Subcutaneous abdominal adipose tissue (tissue), 5 donors: ENCODE results near the gene ZER1.

Source experiments
- H3K27ac ChIP-seq: one replicate; pipeline ENCODE4 v1.7.0; 2013; ENCODE audit warnings: low read depth, mild to moderate bottlenecking, inconsistent platforms, low read length, moderate library complexity
- H3K27me3 ChIP-seq, 5 donors: one replicate each; pipeline ENCODE4 v1.7.0; 2013; ENCODE audit warnings: low read length in 5 of 5, inconsistent platforms in 1 of 5; ENCODE audit not compliant: control insufficient read depth in 5 of 5, insufficient read depth in 4 of 5
- H3K36me3 ChIP-seq, 5 donors: one replicate each; pipeline ENCODE4 v1.7.0; 2013; ENCODE audit warnings: low read length in 5 of 5; ENCODE audit not compliant: control insufficient read depth in 5 of 5, insufficient read depth in 5 of 5
- H3K4me1 ChIP-seq, 5 donors: one replicate each; pipeline ENCODE4 v1.7.0; 2013; ENCODE audit warnings: low read length in 5 of 5, mild to moderate bottlenecking in 3 of 5, moderate library complexity in 1 of 5; ENCODE audit not compliant: control insufficient read depth in 5 of 5, insufficient read depth in 5 of 5
- H3K4me3 ChIP-seq, 5 donors: one replicate each; pipeline ENCODE4 v1.7.0; 2013; ENCODE audit warnings: low read length in 5 of 5, low read depth in 1 of 5
- H3K9ac ChIP-seq, 5 donors: one replicate each; pipeline ENCODE4 v1.7.0; 2013; ENCODE audit warnings: low read length in 5 of 5, mild to moderate bottlenecking in 4 of 5, moderate library complexity in 3 of 5
- H3K9me3 ChIP-seq, 5 donors: one replicate each; pipeline ENCODE4 v1.7.0; 2013; ENCODE audit warnings: low read length in 5 of 5; ENCODE audit not compliant: control insufficient read depth in 5 of 5
- donor health status: healthy.
- donor health status: healthy.
- donor health status: healthy.
- donor health status: healthy.
- donor health status: healthy.

Gene ZER1

DNA sequence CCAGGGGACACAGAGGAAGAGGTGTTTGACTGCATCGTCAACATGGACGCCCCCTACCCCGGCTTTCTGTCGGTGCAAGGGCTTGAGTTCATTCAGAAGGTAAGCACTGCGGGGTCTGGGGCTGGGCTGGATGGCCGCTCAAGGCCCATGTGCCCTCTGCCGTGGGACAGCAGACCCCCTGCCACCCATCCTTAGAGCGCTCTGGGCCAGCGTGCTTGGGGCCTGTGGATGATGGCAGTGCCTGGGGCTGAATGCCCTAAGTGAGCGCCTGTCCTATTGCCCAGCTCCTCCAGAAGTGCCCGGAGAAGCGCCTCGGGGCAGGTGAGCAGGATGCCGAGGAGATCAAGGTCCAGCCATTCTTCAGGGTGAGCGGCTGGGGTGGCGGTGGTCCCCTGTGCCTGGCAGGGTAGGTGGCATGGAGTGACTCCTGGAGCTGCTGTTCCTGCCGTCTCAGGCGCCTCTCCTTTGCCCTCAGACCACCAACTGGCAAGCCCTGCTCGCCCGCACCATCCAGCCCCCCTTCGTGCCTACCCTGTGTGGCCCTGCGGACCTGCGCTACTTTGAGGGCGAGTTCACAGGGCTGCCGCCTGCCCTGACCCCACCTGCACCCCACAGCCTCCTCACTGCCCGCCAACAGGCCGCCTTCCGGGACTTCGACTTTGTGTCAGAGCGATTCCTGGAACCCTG, 51.7 kb downstream of the ZER1 start:
- Histone ChIP-seq H3K27ac (no peak overlapping the region), H3K36me3 (peaks cover 0 to 35% (median 22%) of the 10 kb centered on the region in 5 donors), H3K9me3 (no peaks in the 10 kb centered on the region), H3K4me3 (no peak overlapping the region), H3K9ac (no peak overlapping the region), H3K4me1 (peaks cover 5 to 37% (median 31%) of the 10 kb centered on the region in 5 donors), H3K27me3 (no peaks in the 10 kb centered on the region)

DNA sequence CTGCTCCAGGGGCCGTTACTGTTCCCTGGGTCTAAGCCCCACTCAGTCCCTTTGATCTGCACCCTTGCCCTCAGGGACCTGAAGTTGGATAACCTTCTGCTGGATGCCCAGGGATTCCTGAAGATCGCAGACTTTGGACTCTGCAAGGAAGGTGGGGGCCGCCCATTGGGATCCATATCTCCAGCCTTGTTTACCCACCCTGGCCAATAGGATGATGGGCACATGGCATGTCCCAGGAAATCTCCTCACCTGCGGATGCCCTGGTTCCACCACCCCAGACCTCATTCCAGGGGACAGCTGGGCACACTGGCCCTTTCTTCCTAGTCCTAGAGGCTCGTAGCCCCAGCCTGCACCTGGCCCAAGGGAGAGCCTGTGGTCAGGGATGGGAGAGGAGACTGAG, 53.3 kb downstream of the ZER1 start:
- no peaks in the 10 kb centered on the region for H3K27me3 ChIP-seq
- peaks cover 0 to 23% (median 18%) of the 10 kb centered on the region in 5 donors for H3K4me1 ChIP-seq
- H3K9me3 ChIP-seq, result no peaks in the 10 kb centered on the region
- peaks cover 0 to 50% (median 36%) of the 10 kb centered on the region in 5 donors for H3K36me3 ChIP-seq
- no peak overlapping the region for H3K27ac ChIP-seq
- H3K9ac ChIP-seq, result no peak overlapping the region
- H3K4me3 ChIP-seq, result no peak overlapping the region

DNA sequence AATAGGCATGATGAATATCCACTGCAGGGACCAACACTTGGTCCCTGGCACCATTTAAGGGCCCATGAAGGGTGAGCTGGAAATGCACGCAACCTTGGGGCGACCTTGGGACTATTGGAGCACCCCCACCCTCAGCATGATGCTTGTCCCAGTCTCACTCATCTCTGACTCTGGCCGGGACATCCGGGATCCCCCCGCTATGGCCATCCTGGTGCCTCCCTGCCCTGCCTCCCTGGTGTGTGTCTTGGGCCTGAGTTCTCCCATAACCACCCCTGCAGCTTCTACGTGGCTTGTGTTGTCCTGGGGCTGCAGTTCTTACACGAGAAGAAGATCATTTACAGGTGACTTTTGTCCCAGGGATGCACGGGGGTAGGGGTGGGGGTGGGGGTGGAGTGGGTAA, 53.7 kb downstream of the ZER1 start:
- Histone ChIP-seq H3K36me3 (peaks cover 0 to 54% (median 40%) of the 10 kb centered on the region in 5 donors), H3K4me3 (no peak overlapping the region)

DNA sequence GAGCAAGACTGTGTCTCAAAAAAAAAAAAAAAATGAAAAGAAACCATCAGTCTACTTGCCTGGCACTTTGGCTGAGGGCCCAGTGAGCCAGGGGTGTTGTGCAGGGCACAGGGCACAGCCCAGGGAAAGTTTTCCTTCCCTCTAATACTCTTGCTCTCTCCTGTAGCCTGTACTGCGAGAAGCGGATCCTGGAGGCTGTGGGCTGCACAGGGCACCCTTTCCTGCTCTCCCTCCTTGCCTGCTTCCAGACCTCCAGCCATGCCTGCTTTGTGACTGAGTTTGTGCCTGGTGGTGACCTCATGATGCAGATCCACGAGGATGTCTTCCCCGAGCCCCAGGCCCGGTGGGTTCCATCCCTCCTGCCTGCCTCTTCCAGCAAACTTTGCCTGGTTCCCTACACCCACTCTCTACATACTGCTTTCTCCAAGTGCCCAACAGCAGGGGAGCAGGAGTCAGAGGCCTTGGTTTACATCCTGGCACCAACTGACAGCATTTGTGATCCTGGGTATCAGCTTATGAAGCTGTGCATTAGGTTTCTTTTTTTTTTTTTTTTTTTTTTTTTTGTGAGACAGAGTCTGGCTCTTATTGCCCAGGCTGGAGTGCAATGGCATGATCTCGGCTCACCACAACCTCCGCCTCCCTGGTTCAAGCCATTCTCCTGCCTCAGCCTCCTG, 55.0 kb downstream of the ZER1 start:
- no peak overlapping the region for H3K27ac ChIP-seq
- no peaks in the 10 kb centered on the region for H3K9me3 ChIP-seq
- H3K4me3 ChIP-seq, result no peak overlapping the region
- peaks cover 0 to 17% (median 11%) of the 10 kb centered on the region in 5 donors for H3K4me1 ChIP-seq
- H3K9ac ChIP-seq, result no peak overlapping the region
- peaks cover 0 to 56% (median 48%) of the 10 kb centered on the region in 5 donors for H3K36me3 ChIP-seq
- no peaks in the 10 kb centered on the region for H3K27me3 ChIP-seq

More for the DNA sequence above, 53.7 kb downstream of the ZER1 start:
- Histone ChIP-seq H3K27me3 (no peaks in the 10 kb centered on the region), H3K4me1 (peaks cover 0 to 20% (median 13%) of the 10 kb centered on the region in 5 donors), H3K9ac (no peak overlapping the region), H3K9me3 (no peaks in the 10 kb centered on the region), H3K27ac (no peak overlapping the region)

DNA sequence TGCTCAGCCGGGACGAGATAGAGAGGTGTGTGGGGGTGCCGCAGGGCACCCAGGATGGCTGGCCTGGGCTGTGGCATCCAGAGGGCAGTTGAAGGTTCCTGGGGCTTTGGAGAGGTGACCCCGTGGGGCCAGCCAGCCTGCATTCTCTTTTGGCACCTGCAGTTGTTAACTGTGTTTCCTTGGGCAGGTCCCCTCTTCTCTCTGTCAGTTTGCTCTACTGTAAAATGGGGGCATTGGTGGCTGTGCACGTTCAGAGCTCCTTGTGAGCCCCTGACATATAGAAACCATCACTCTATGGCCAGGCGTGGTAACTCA, 56.3 kb downstream of the ZER1 start:
- Histone ChIP-seq H3K27ac (no peak overlapping the region), H3K36me3 (peaks cover 0 to 44% (median 36%) of the 10 kb centered on the region in 5 donors), H3K9me3 (no peaks in the 10 kb centered on the region), H3K4me3 (no peak overlapping the region), H3K4me1 (peaks cover 0 to 17% (median 11%) of the 10 kb centered on the region in 5 donors), H3K9ac (no peak overlapping the region), H3K27me3 (no peaks in the 10 kb centered on the region)

DNA sequence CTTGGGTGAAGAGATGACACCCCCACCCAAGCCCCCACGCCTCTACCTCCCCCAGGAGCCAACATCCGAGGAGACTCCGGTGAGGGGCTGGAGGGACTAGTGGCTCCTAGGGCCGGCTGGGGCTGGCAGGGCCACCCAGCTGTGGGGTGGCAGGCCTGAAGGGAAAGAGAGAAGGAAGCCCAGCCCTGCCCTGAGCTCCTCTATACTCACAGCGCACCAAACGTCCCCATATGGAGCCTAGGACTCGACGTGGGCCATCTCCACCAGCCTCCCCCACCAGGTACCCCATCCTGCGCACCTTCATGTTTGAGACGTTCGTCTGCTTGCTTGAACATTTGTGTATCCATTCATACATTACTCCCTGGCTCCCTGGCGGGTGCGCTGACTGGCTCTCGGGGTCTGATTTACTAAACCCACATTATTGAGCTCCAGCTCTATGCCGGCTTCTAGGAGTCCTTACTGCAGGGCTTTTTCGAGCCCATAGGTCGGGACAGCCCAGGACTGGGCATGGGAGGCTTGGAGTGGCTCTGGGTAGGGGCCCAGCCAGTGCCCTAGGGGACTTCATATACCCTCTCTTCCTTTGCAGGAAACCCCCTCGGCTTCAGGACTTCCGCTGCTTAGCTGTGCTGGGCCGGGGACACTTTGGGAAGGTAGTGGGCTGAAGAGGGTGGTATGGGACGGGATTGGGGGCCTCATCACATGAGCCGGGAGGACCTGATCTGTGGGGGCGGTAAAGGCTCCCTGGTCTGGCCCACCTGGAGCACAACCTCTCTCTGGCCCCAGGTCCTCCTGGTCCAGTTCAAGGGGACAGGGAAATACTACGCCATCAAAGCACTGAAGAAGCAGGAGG, 56.9 kb downstream of the ZER1 start:
- no peak overlapping the region for H3K27ac ChIP-seq
- no peak overlapping the region for H3K4me3 ChIP-seq
- no peak overlapping the region for H3K9ac ChIP-seq
- no peaks in the 10 kb centered on the region for H3K9me3 ChIP-seq
- no peaks in the 10 kb centered on the region for H3K27me3 ChIP-seq
- H3K4me1 ChIP-seq, result peaks cover 0 to 16% (median 10%) of the 10 kb centered on the region in 5 donors
- H3K36me3 ChIP-seq, result peaks cover 0 to 40% (median 35%) of the 10 kb centered on the region in 5 donors

- no peak overlapping the region for H3K27ac ChIP-seq
- no peak overlapping the region for H3K9ac ChIP-seq
- peaks cover 0 to 10% (median 4%) of the 10 kb centered on the region in 5 donors for H3K4me1 ChIP-seq
- H3K27me3 ChIP-seq, result no peaks in the 10 kb centered on the region
- H3K9me3 ChIP-seq, result no peaks in the 10 kb centered on the region
- no peak overlapping the region for H3K4me3 ChIP-seq
- peaks cover 0 to 39% (median 31%) of the 10 kb centered on the region in 5 donors for H3K36me3 ChIP-seq
These were observed 57.7 kb downstream of the ZER1 start for GRCh38 chr9:128713941-128714573.

DNA sequence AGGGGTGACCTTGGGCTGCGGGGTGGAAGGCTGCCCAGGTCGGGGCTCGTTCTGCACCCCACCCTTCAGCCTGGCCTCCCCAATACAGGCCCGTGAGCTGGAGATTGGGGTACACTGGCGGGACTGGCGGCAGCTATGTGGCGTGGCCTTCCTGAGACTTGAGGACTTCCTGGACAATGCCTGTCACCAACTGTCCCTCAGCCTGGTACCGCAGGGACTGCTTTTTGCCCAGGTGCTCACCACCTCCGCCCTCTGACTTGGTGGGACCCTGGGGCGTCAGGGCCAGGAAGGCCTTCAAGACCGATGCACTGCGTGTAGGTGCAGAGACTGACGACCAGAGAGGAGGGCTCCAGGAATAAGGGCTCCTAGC, 58.3 kb downstream of the ZER1 start:
- Histone ChIP-seq H3K36me3 (peaks cover 0 to 39% (median 31%) of the 10 kb centered on the region in 5 donors), H3K9ac (no peak overlapping the region), H3K4me1 (peaks cover 0 to 10% (median 4%) of the 10 kb centered on the region in 5 donors)

DNA sequence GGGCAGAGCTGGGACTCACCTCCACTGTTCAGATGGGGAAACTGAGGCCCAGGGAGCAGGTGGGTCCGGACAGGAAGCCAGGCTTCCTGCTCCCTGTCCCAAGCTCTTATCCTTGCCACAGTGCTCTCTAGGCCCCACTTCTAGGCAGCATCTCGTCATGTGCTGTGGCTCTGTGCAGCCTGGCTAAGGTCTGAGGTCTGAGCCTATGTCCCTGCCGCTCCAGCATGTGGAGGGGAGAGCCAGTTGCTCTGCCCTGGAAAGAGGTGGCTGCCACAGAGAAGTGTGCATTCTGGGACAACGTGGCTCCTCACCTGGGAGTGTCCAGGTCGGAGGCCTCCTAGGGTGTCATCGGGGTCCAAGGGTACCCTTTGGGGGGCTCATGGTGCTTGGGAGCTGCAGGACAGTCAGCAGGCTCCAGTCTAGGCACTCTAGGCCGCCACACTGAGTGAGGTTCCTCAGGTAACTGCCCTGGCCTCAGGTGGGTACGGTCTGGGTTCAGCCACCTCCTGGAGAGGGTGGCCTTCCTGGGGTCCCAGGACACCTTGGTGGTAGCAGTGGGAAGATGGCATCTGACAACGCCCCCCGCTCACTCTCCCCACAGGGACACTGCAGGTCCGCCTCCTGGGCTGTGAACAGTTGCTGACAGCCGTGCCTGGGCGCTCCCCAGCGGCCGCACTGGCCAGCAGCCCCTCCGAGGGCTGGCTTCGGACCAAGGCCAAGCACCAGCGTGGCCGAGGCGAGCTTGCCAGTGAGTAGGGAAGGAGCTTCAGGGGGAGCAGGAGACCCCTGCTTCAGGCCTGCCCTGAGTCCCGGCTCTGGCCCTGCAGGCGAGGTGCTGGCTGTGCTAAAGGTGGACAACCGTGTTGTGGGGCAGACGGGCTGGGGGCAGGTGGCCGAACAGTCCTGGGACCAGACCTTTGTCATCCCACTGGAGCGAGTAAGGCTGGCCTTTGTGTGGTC, 59.0 kb downstream of the ZER1 start:
- Histone ChIP-seq H3K36me3 (peaks cover 0 to 39% (median 30%) of the 10 kb centered on the region in 5 donors), H3K9me3 (no peaks in the 10 kb centered on the region), H3K9ac (no peak overlapping the region), H3K27me3 (no peaks in the 10 kb centered on the region), H3K4me3 (no peak overlapping the region), H3K4me1 (peaks cover 0 to 10% (median 4%) of the 10 kb centered on the region in 5 donors), H3K27ac (no peak overlapping the region)

More for the DNA sequence above, 58.3 kb downstream of the ZER1 start:
- Histone ChIP-seq H3K4me3 (no peak overlapping the region), H3K9me3 (no peaks in the 10 kb centered on the region), H3K27me3 (no peaks in the 10 kb centered on the region), H3K27ac (no peak overlapping the region)
